H1 (cell line): ENCODE results near the gene TBX6. TPM values are rescaled to one million over a fixed set of nuclear protein-coding genes. Genes with fewer than 3 reads are reported as not detected.

Source experiments
- CTCF ChIA-PET: fragments of 300-600 bp; sonication (Branson Sonifier 250); formaldehyde crosslinking; loops from one replicate; lab custom pipeline; 2021; ENCODE audit not compliant: partially characterized antibody; lab: Charles Lee
- POLR2A ChIA-PET: fragments of 300-600 bp; sonication (Branson Sonifier 250); formaldehyde crosslinking; loops from one replicate; lab custom pipeline; 2021; ENCODE audit warnings: inconsistent platforms; ENCODE audit not compliant: partially characterized antibody; lab: Charles Lee
- DNase-seq, 2 experiments: peaks; one replicate each; pipeline versions ENCODE4 v3.0.0 to v3.0.0-alpha.2; 2010 to 2022; ENCODE audit warnings: low spot score in 2 of 2, low read depth in 1 of 2, mixed read lengths in 1 of 2
- FAIRE-seq: peaks from 2 replicates; lab custom pipeline; 2011; peaks lifted over from hg19 to GRCh38; lab: Jason Lieb, UNC
- H2AFZ ChIP-seq: 2 replicates; pipeline ENCODE4 v1.8.1; 2012; ENCODE audit warnings: low read length, inconsistent platforms
- H2AK5ac ChIP-seq: 2 replicates; pipeline ENCODE4 v1.6.1; 2013; ENCODE audit warnings: low read depth, low read length
- H2BK120ac ChIP-seq: replicated peaks from 2 replicates; pipeline ENCODE3; 2013; ENCODE audit warnings: low read depth, low read length, inconsistent platforms
- H2BK12ac ChIP-seq: 2 replicates; pipeline ENCODE4 v1.6.1; 2013; ENCODE audit warnings: low read depth, low read length
- H2BK15ac ChIP-seq: 2 replicates; pipeline ENCODE4 v1.6.1; 2013; ENCODE audit warnings: low read length
- H2BK20ac ChIP-seq: 2 replicates; pipeline ENCODE4 v1.6.1; 2013; ENCODE audit warnings: low read length
- H2BK5ac ChIP-seq: 2 replicates; pipeline ENCODE4 v1.6.1; 2013; ENCODE audit warnings: low read depth, low read length
- H3K14ac ChIP-seq: 2 replicates; pipeline ENCODE4 v1.6.1; 2013; ENCODE audit warnings: inconsistent platforms; ENCODE audit not compliant: insufficient read length
- H3K18ac ChIP-seq: 2 replicates; pipeline ENCODE4 v1.6.1; 2013; ENCODE audit warnings: low read length; ENCODE audit errors: extremely low read depth
- H3K23ac ChIP-seq: 2 replicates; pipeline ENCODE4 v1.6.1; 2013; ENCODE audit warnings: inconsistent platforms; ENCODE audit not compliant: insufficient read length
- H3K23me2 ChIP-seq: 2 replicates; pipeline ENCODE4 v1.6.1; 2013; ENCODE audit warnings: low read depth, low read length
- H3K27ac ChIP-seq: 2 replicates; pipeline ENCODE4 v1.6.1; 2011; ENCODE audit warnings: low read depth, low read length, inconsistent platforms
- H3K27me3 ChIP-seq, 4 experiments: replicated peaks in 1 of 4; 1 replicate in 1 of 4; 2 replicates in 3 of 4; pipeline versions ENCODE4 v1.6.1 to v1.8.1; 2011 to 2013; ENCODE audit warnings: low read length in 3 of 4, mild to moderate bottlenecking in 3 of 4, inconsistent platforms in 2 of 4, mixed read lengths in 2 of 4, moderate library complexity in 1 of 4; ENCODE audit not compliant: control insufficient read depth in 3 of 4, insufficient read depth in 3 of 4; ENCODE audit errors: extremely low read depth in 1 of 4
- H3K36me3 ChIP-seq, 4 experiments: 2 replicates each; pipeline versions ENCODE4 v1.6.1 to v1.8.1; 2011 to 2013; ENCODE audit warnings: mild to moderate bottlenecking in 4 of 4, low read length in 3 of 4, moderate library complexity in 2 of 4, control low read depth in 1 of 4, inconsistent platforms in 1 of 4; ENCODE audit not compliant: insufficient read depth in 4 of 4, control insufficient read depth in 2 of 4
- H3K4ac ChIP-seq: replicated peaks from 2 replicates; pipeline ENCODE3; 2013; ENCODE audit warnings: low read length, low read depth, mixed read lengths, inconsistent platforms; ENCODE audit not compliant: insufficient read length
- H3K4me1 ChIP-seq, 4 experiments: replicated peaks in 1 of 4; 1 replicate in 1 of 4; 2 replicates in 3 of 4; pipeline versions ENCODE4 v1.6.1 to v1.8.1; 2011 to 2013; ENCODE audit warnings: low read length in 3 of 4, inconsistent platforms in 2 of 4, mixed read lengths in 1 of 4; ENCODE audit not compliant: insufficient read depth in 4 of 4, control insufficient read depth in 3 of 4
- H3K4me2 ChIP-seq, 2 experiments: 2 replicates each; pipeline versions ENCODE4 v1.6.1 to v1.8.1; 2011 to 2013; ENCODE audit warnings: low read depth in 2 of 2, low read length in 2 of 2, control low read depth in 1 of 2, inconsistent platforms in 1 of 2, mild to moderate bottlenecking in 1 of 2; ENCODE audit not compliant: insufficient read depth in 1 of 2
- H3K4me3 ChIP-seq, 4 experiments: fragments of 200-600, 300-600 bp in 1 of 4; sonication (generic), shearing (Covaris generic), sonication (Bioruptor Twin) in 1 of 4; 2 replicates each; pipeline versions ENCODE4 v1.5.1 to v1.8.1; 2011 to 2016; ENCODE audit warnings: low read length in 4 of 4, low read depth in 3 of 4, control low read depth in 2 of 4, inconsistent platforms in 2 of 4, mild to moderate bottlenecking in 2 of 4, mixed read lengths in 1 of 4, moderate library complexity in 1 of 4; ENCODE audit not compliant: insufficient read depth in 2 of 4; ENCODE audit errors: extremely low read depth in 1 of 4
- H3K56ac ChIP-seq: replicated peaks from 2 replicates; pipeline ENCODE3; 2013; ENCODE audit warnings: low read depth, mild to moderate bottlenecking, mixed read lengths, low read length, inconsistent platforms; ENCODE audit not compliant: insufficient read length
- H3K79me1 ChIP-seq: 2 replicates; pipeline ENCODE4 v1.6.1; 2013; ENCODE audit warnings: low read depth, low read length, control low read depth
- H3K79me2 ChIP-seq, 2 experiments: 2 replicates each; pipeline versions ENCODE4 v1.6.1 to v1.8.1; 2012 to 2013; ENCODE audit warnings: low read length in 2 of 2, mild to moderate bottlenecking in 2 of 2, inconsistent platforms in 1 of 2; ENCODE audit not compliant: insufficient read depth in 2 of 2, control insufficient read depth in 1 of 2
- H3K9ac ChIP-seq, 4 experiments: replicated peaks in 1 of 4; 1 replicate in 1 of 4; 2 replicates in 3 of 4; pipeline versions ENCODE4 v1.6.1 to v1.8.1; 2011 to 2013; ENCODE audit warnings: low read depth in 3 of 4, low read length in 3 of 4, control low read depth in 2 of 4, mild to moderate bottlenecking in 2 of 4, moderate library complexity in 2 of 4, inconsistent platforms in 1 of 4; ENCODE audit errors: extremely low read depth in 1 of 4
- H3K9me3 ChIP-seq, 2 experiments: 2 replicates each; pipeline versions ENCODE4 v1.6.1 to v1.8.1; 2012 to 2013; ENCODE audit warnings: mild to moderate bottlenecking in 2 of 2, moderate library complexity in 2 of 2, control low read depth in 1 of 2, inconsistent platforms in 1 of 2, low read depth in 1 of 2, low read length in 1 of 2, mixed read lengths in 1 of 2; ENCODE audit not compliant: insufficient read depth in 2 of 2
- H4K20me1 ChIP-seq, 2 experiments: replicated peaks in 1 of 2; 2 replicates each; pipeline versions ENCODE3 to v1.8.1; 2011 to 2013; ENCODE audit warnings: inconsistent platforms in 2 of 2, low read length in 2 of 2, mild to moderate bottlenecking in 1 of 2; ENCODE audit not compliant: insufficient read depth in 2 of 2, control insufficient read depth in 1 of 2
- H4K5ac ChIP-seq: 2 replicates; pipeline ENCODE4 v1.6.1; 2013; ENCODE audit warnings: low read length, low read depth, mixed read lengths, inconsistent platforms; ENCODE audit not compliant: insufficient read length
- H4K8ac ChIP-seq: 2 replicates; pipeline ENCODE4 v1.8.0; 2013; ENCODE audit warnings: mild to moderate bottlenecking, moderate library complexity, low read length, inconsistent platforms; ENCODE audit not compliant: insufficient read depth; ENCODE audit errors: extremely low read depth
- H4K91ac ChIP-seq: replicated peaks from 2 replicates; pipeline ENCODE3; 2013; ENCODE audit warnings: low read length, mixed read lengths, inconsistent platforms; ENCODE audit not compliant: insufficient read length
- ATF2 ChIP-seq: IDR thresholded peaks from 2 replicates; pipeline ENCODE4 v1.6.1; 2012; ENCODE audit warnings: low read length, inconsistent platforms
- CBX8 ChIP-seq: fragments of 300-800, 300-1000 bp; sonication (generic); IDR thresholded peaks from 2 replicates; pipeline ENCODE4 v1.7.1; 2016; ENCODE audit warnings: low read depth, low read length, borderline replicate concordance
- SAP30 ChIP-seq: fragments of 300-600 bp; sonication (generic); IDR thresholded peaks from 2 replicates; pipeline ENCODE4 v1.7.1; 2012; ENCODE audit warnings: low read length, moderate library complexity, mild to moderate bottlenecking, inconsistent platforms; ENCODE audit not compliant: insufficient read depth, insufficient replicate concordance
- WGBS, 2 experiments: shearing (Covaris generic) in 1 of 2; methylation state at CpG; one replicate each; pipeline versions ENCODE4 v1.1.6 to v1.1.7; 2013 to 2015; ENCODE audit warnings: low lambda C conversion rate in 2 of 2, mixed read lengths in 2 of 2, inconsistent platforms in 1 of 2, low coverage in 1 of 2, missing lambda C conversion rate in 1 of 2; ENCODE audit not compliant: insufficient replicate concordance in 2 of 2, insufficient coverage in 1 of 2, insufficient read length in 1 of 2; ENCODE audit errors: extremely low coverage in 1 of 2, missing lambda C conversion rate in 1 of 2; 5-methylcytosine and 5-hydroxymethylcytosine counted together
- polyA plus RNA-seq, 7 experiments: library from polyadenylated mRNA; depleted of rRNA in 3 of 7; stranded (reverse) in 5 of 7; unstranded in 2 of 7; fragments of >200 nt in 5 of 7; fragments of 200-250 nt in 2 of 7; gene quantifications; 1 replicate in 5 of 7; 2 replicates in 1 of 7; 4 replicates in 1 of 7; pipeline versions ENCODE4 v1.2.1 to v1.2.3, GENCODE V29; 2011 to 2013; ENCODE audit warnings: missing spikeins in 2 of 7, mixed read lengths in 2 of 7
- total RNA-seq: library from RNA; stranded (reverse); fragmentation: NEBNext Ultra II Directional; extraction: Animal tissue kit (Norgen Biotek cat#: 25700); gene quantifications from 2 replicates; pipeline ENCODE4 v1.2.1, GENCODE V29; 2021

TBX6 gene
- total and polyA plus RNA-seq, 2 of the 8 experiments (the other 6 are each of a cell fraction or from before 2014, with no cell fraction given): 2.2 to 2.8 TPM

GRCh38 chr16:30054451-30054850, 37.3 kb downstream of the TBX6 start:
- Histone ChIP-seq H2BK5ac (no peak overlapping the region), H3K79me2 (no peaks in the 10 kb centered on the region), H2AFZ (no peak overlapping the region), H2BK15ac (no peak overlapping the region), H4K8ac (no peak overlapping the region), H2BK20ac (no peak overlapping the region), H4K91ac (no peak overlapping the region), H3K36me3 (no peaks in the 10 kb centered on the region), H3K14ac (no peak overlapping the region), H3K9me3 (no peaks in the 10 kb centered on the region), H3K79me1 (no peaks in the 10 kb centered on the region), H3K4ac (no peak overlapping the region), H3K4me3 (no peak overlapping the region; a peak in 1 of 8 replicates), H4K20me1 (no peaks in the 10 kb centered on the region), H2BK12ac (no peak overlapping the region), H3K27ac (no peak overlapping the region), H3K4me2 (no peak overlapping the region; a peak in 1 of 4 replicates), H4K5ac (no peak overlapping the region), H3K9ac (no peak overlapping the region), H2BK120ac (no peak overlapping the region), H3K56ac (no peak overlapping the region), H3K4me1 (peaks cover 0 to 4% (median 2%) of the 10 kb centered on the region in 4 experiments; a peak in 3 of 7 replicates), H3K23me2 (peaks cover 6% of the 10 kb centered on the region), H3K18ac (no peak overlapping the region), H3K27me3 (peaks cover 0 to 5% (median 2%) of the 10 kb centered on the region in 4 experiments; a peak in 2 of 7 replicates), H3K23ac (no peak overlapping the region), H2AK5ac (no peak overlapping the region)
- WGBS, 2 experiments: 81% methylated on average over 5 of the region's 8 CpGs; no CpG with 5 or more reads in 1 of the 2 experiments
- FAIRE-seq (no peak), DNase-seq (no peak)
- ChIA-PET POLR2A (interaction anchor here (1.0 to 7.6 kb wide), 3 partner anchors 12 to 39 kb away, joined by 5 to 88 read pairs (median 7); partner anchors contain the start of gene ALDOA), CTCF (interaction anchor here (0.9 to 3.6 kb wide), 17 partner anchors 9 to 355 kb away, joined by 3 to 17 read pairs (median 7); partner anchors contain the start of genes ALDOA, TBX6 and TLCD3B)
- TF ChIP-seq ATF2 (no peak), SAP30 (no peak), CBX8 (no peak)
